ENCODE results near the gene SLC12A7.

The SLC12A7 gene

GRCh38 chr5:1008451-1009358 is 103.2 kb downstream of the SLC12A7 start, which contains the start of gene NKD2:
Gene NKD2 (plus strand): TSS chr5:1008802. CDS start chr5:1009058, 256 bp downstream.
- TF ChIP-seq CTCF (conservative IDR thresholded peaks at IDR 0.05): peak; percentile 96
- TF ChIP-seq ZFX (IDR thresholded peaks at IDR 0.05): peak; percentile 48; the same call in 1 of the 2 replicates
- H3K27ac ChIP-seq: peak within 1 kb of the TSS; percentile 21; the same call in 1 of the 2 replicates

- H3K27ac ChIP-seq: no peak overlapping the region
- TF ChIP-seq CTCF (conservative IDR thresholded peaks at IDR 0.05): no peak
- no peak for TF ChIP-seq ZFX (IDR thresholded peaks at IDR 0.05)
Observed at GRCh38 chr5:1007681-1008450, 104.0 kb downstream of the SLC12A7 start.

- TF ChIP-seq ZFX (IDR thresholded peaks at IDR 0.05): no peak
- no peak for TF ChIP-seq CTCF (conservative IDR thresholded peaks at IDR 0.05)
- no peak overlapping the region for H3K27ac ChIP-seq
Observed at GRCh38 chr5:1007221-1007680, 104.6 kb downstream of the SLC12A7 start.

GRCh38 chr5:1006656-1007071 is 105.2 kb downstream of the SLC12A7 start:
- no peak for TF ChIP-seq CTCF (conservative IDR thresholded peaks at IDR 0.05)
- TF ChIP-seq ZFX (IDR thresholded peaks at IDR 0.05): no peak
- no peak overlapping the region for H3K27ac ChIP-seq

- no peak for TF ChIP-seq ZFX (IDR thresholded peaks at IDR 0.05)
- TF ChIP-seq CTCF (conservative IDR thresholded peaks at IDR 0.05): no peak
- no peak overlapping the region for H3K27ac ChIP-seq
Observed at GRCh38 chr5:1005904-1006655, 105.8 kb downstream of the SLC12A7 start.

- H3K27ac ChIP-seq: peak overlapping the region; percentile 50
- TF ChIP-seq ZFX (IDR thresholded peaks at IDR 0.05): no peak
- no peak for TF ChIP-seq CTCF (conservative IDR thresholded peaks at IDR 0.05)
Observed at GRCh38 chr5:1005249-1005851, 106.5 kb downstream of the SLC12A7 start.
